Type B pancreatic cell (in vitro differentiated cells): ENCODE results near the gene PRLH. TPM values are rescaled to one million over a fixed set of nuclear protein-coding genes. Genes with fewer than 3 reads are reported as not detected.

Experiments used
- DNase-seq: peaks from one replicate; pipeline ENCODE4 v3.0.0; 2021; ENCODE audit warnings: mixed read lengths; ENCODE audit not compliant: unreplicated experiment; ENCODE audit errors: extremely low spot score
- H3K27ac Mint-ChIP-seq: 2 replicates; pipeline ENCODE4 v1.8.0; 2021; ENCODE audit warnings: mild to moderate bottlenecking, mixed read lengths
- H3K27me3 Mint-ChIP-seq: 2 replicates; pipeline ENCODE4 v1.8.0; 2021; ENCODE audit warnings: mixed read lengths
- H3K36me3 Mint-ChIP-seq: 2 replicates; pipeline ENCODE4 v1.8.0; 2021; ENCODE audit warnings: mixed read lengths
- H3K4me1 Mint-ChIP-seq: one replicate; pipeline ENCODE4 v1.8.0; 2021; ENCODE audit warnings: mixed read lengths; ENCODE audit not compliant: unreplicated experiment
- H3K4me3 Mint-ChIP-seq: 2 replicates; pipeline ENCODE4 v1.8.0; 2021; ENCODE audit warnings: mild to moderate bottlenecking, mixed read lengths
- H3K9me3 Mint-ChIP-seq: 2 replicates; pipeline ENCODE4 v1.8.0; 2021; ENCODE audit warnings: mixed read lengths
- CTCF ChIP-seq: fragments of 200-600 bp; sonication (generic); conservative IDR thresholded peaks from 2 replicates; pipeline ENCODE4 v1.5.0; 2021; ENCODE audit warnings: antibody characterized with exemption, mild to moderate bottlenecking
- long read RNA-seq: library from polyadenylated mRNA; unstranded; transcript quantifications from one replicate; pipeline ENCODE4 v2.0.0, GENCODE V29; 2020
- total RNA-seq: library from RNA; stranded (reverse); gene quantifications from 2 replicates; pipeline ENCODE4 v1.2.1, GENCODE V29; 2021; ENCODE audit warnings: low replicate concordance

Gene PRLH
- not detected in 2 replicates for total RNA-seq
- long read RNA-seq = 0 reads

GRCh38 chr2:237566401-237567235 is at the start of gene PRLH:
Gene PRLH, plus strand, starts transcription at chr2:237566574. Its CDS starts 0 bp downstream, at chr2:237566574.
- Mint-ChIP-seq H3K27ac (no peak within 1 kb of the TSS), H3K27me3 (peaks cover 10% of the 10 kb centered on the region), H3K4me1 (peaks cover under 1% of the 10 kb centered on the region), H3K4me3 (no peak within 1 kb of the TSS), H3K36me3 (no peaks in the 10 kb centered on the region), H3K9me3 (peaks cover 5% of the 10 kb centered on the region)
- no peak for DNase-seq
- no peak for TF ChIP-seq CTCF

- Mint-ChIP-seq H3K9me3 (no peaks in the 10 kb centered on the region), H3K4me3 (no peak overlapping the region), H3K36me3 (no peaks in the 10 kb centered on the region), H3K4me1 (peaks cover 26% of the 10 kb centered on the region), H3K27me3 (no peaks in the 10 kb centered on the region), H3K27ac (no peak overlapping the region)
- no peak for TF ChIP-seq CTCF
- DNase-seq = no peak
These were observed 49.2 kb upstream of the PRLH start for GRCh38 chr2:237517163-237517562.

GRCh38 chr2:237517990-237518389 is 48.4 kb upstream of the PRLH start:
- no peak overlapping the region for H3K27ac Mint-ChIP-seq
- no peak overlapping the region for H3K4me3 Mint-ChIP-seq
- peaks cover 24% of the 10 kb centered on the region for H3K4me1 Mint-ChIP-seq
- no peaks in the 10 kb centered on the region for H3K36me3 Mint-ChIP-seq
- no peak for DNase-seq
- TF ChIP-seq CTCF = no peak
- H3K27me3 Mint-ChIP-seq = no peaks in the 10 kb centered on the region
- H3K9me3 Mint-ChIP-seq = no peaks in the 10 kb centered on the region

- no peak for DNase-seq
- Mint-ChIP-seq H3K4me1 (peaks cover 8% of the 10 kb centered on the region), H3K4me3 (no peak overlapping the region), H3K9me3 (no peaks in the 10 kb centered on the region), H3K27ac (no peak overlapping the region), H3K36me3 (peaks cover 3% of the 10 kb centered on the region), H3K27me3 (no peaks in the 10 kb centered on the region)
- no peak for TF ChIP-seq CTCF
These were observed 46.7 kb upstream of the PRLH start for GRCh38 chr2:237519506-237520245.

GRCh38 chr2:237520290-237520689 is 46.1 kb upstream of the PRLH start:
- Mint-ChIP-seq H3K4me1 (peaks cover 2% of the 10 kb centered on the region), H3K4me3 (no peak overlapping the region), H3K9me3 (no peaks in the 10 kb centered on the region), H3K36me3 (peaks cover 3% of the 10 kb centered on the region), H3K27me3 (no peaks in the 10 kb centered on the region), H3K27ac (no peak overlapping the region)
- no peak for TF ChIP-seq CTCF
- DNase-seq = no peak
